Panc1 (cell line): ENCODE measurements around the gene DNAH7.

Experiments used
- CTCF ChIP-seq: fragments of 450-650 bp; IDR thresholded peaks from 2 replicates; pipeline ENCODE4 v1.5.1; 2017; ENCODE audit warnings: mild to moderate bottlenecking
- POLR2AphosphoS5 ChIP-seq: IDR thresholded peaks from 2 replicates; pipeline ENCODE4 v1.6.1; 2012; ENCODE audit warnings: mild to moderate bottlenecking, low read depth, low read length, moderate library complexity
- REST ChIP-seq, 2 experiments: IDR thresholded peaks; 2 replicates each; pipeline ENCODE4 v1.6.1; 2011 to 2012; ENCODE audit warnings: low read depth in 2 of 2, control low read depth in 1 of 2, low read length in 1 of 2, mild to moderate bottlenecking in 1 of 2, moderate library complexity in 1 of 2; ENCODE audit not compliant: insufficient read depth in 1 of 2
- SIN3A ChIP-seq: IDR thresholded peaks from 2 replicates; pipeline ENCODE4 v1.6.1; 2012; ENCODE audit warnings: low read depth, mild to moderate bottlenecking, low read length, moderate library complexity, borderline replicate concordance; ENCODE audit not compliant: insufficient read depth
- TCF7L2 ChIP-seq: IDR thresholded peaks from 2 replicates; pipeline ENCODE4 v1.6.1; 2011; ENCODE audit warnings: mild to moderate bottlenecking, low read depth, low read length, inconsistent platforms

GRCh38 chr2:196073521-196073920 lies 4.9 kb upstream of the DNAH7 start:
- TF ChIP-seq CTCF (no peak), REST (IDR thresholded peaks at IDR 0.05; ENCODE audit: insufficient read depth in 1 of 2, low read depth in 2 of 2, low read length in 1 of 2) (no peak), SIN3A (no peak), POLR2AphosphoS5 (no peak), TCF7L2 (no peak)
